HEK293 (cell line): ENCODE results near the gene CFAP46.

Experiments used
- CTCF ChIA-PET: fragments of 350-600 bp; formaldehyde crosslinking; extraction: SDS; loops from one replicate; lab custom pipeline; 2021; ENCODE audit warnings: antibody characterized with exemption; lab: Yijun Ruan, JAX
- POLR2A ChIA-PET: fragments of 300-600 bp; formaldehyde crosslinking; extraction: SDS; loops from one replicate; lab custom pipeline; 2020; ENCODE audit warnings: antibody characterized with exemption, inconsistent platforms; lab: Yijun Ruan, JAX
- H3K27ac ChIP-seq: fragments of 200-500 bp; sonication (Bioruptor generic); 2 replicates; pipeline ENCODE4 v1.5.1; 2014; ENCODE audit warnings: low read depth, low read length, control low read depth, inconsistent platforms; ENCODE audit errors: extremely low read depth
- H3K36me3 ChIP-seq, 2 experiments: fragments of 200-500 bp in 1 of 2; sonication (Bioruptor generic) in 1 of 2; 1 replicate in 1 of 2; 2 replicates in 1 of 2; pipeline ENCODE4 v1.5.1; 2014 to 2017; ENCODE audit warnings: inconsistent platforms in 2 of 2, low read length in 2 of 2; ENCODE audit not compliant: control insufficient read depth in 2 of 2, insufficient read depth in 1 of 2
- H3K4me1 ChIP-seq: fragments of 200-500 bp; sonication (Bioruptor generic); 2 replicates; pipeline ENCODE4 v1.5.1; 2014; ENCODE audit warnings: mild to moderate bottlenecking, low read length, inconsistent platforms; ENCODE audit not compliant: control insufficient read depth, insufficient read depth
- H3K4me3 ChIP-seq: 2 replicates; pipeline ENCODE4 v1.5.1; 2011; ENCODE audit warnings: low read depth, mild to moderate bottlenecking, control low read depth, low read length, moderate library complexity
- H3K9me3 ChIP-seq: fragments of 200-500 bp; sonication (Bioruptor generic); 2 replicates; pipeline ENCODE4 v1.5.1; 2014; ENCODE audit warnings: low read depth, low read length, inconsistent platforms; ENCODE audit not compliant: control insufficient read depth, insufficient read depth
- GLI4 ChIP-seq: fragments of 450-650 bp; formaldehyde crosslinking; IDR thresholded peaks from 2 replicates; pipeline ENCODE4 v1.5.1; 2016; ENCODE audit warnings: missing biosample characterization, missing genetic modification characterization
- REST ChIP-seq: fragments of 450-650 bp; formaldehyde crosslinking; IDR thresholded peaks from 2 replicates; pipeline ENCODE4 v1.5.1; 2016; ENCODE audit warnings: missing biosample characterization, missing genetic modification characterization
- TSHZ1 ChIP-seq: fragments of 450-650 bp; formaldehyde crosslinking; IDR thresholded peaks from 2 replicates; pipeline ENCODE4 v1.5.1; 2016; ENCODE audit warnings: missing biosample characterization, missing genetic modification characterization, borderline replicate concordance
- ZBTB17 ChIP-seq: fragments of 450-650 bp; formaldehyde crosslinking; IDR thresholded peaks from 2 replicates; pipeline ENCODE4 v1.5.1; 2016; ENCODE audit warnings: missing biosample characterization, missing genetic modification characterization
- ZNF121 ChIP-seq: fragments of 450-650 bp; formaldehyde crosslinking; IDR thresholded peaks from 2 replicates; pipeline ENCODE4 v1.5.1; 2016; ENCODE audit warnings: missing biosample characterization, missing genetic modification characterization
- ZNF16 ChIP-seq: fragments of 450-650 bp; formaldehyde crosslinking; IDR thresholded peaks from 2 replicates; pipeline ENCODE4 v1.5.1; 2016; ENCODE audit warnings: low read depth, missing biosample characterization, missing genetic modification characterization
- ZNF366 ChIP-seq: fragments of 450-650 bp; formaldehyde crosslinking; conservative IDR thresholded peaks from 2 replicates; pipeline ENCODE4 v1.5.1; 2016; ENCODE audit warnings: missing biosample characterization, missing genetic modification characterization
- ZNF433 ChIP-seq: fragments of 450-650 bp; formaldehyde crosslinking; IDR thresholded peaks from 2 replicates; pipeline ENCODE4 v1.5.1; 2016; ENCODE audit warnings: missing biosample characterization, missing genetic modification characterization, low read depth
- ZNF624 ChIP-seq: fragments of 450-650 bp; formaldehyde crosslinking; IDR thresholded peaks from 2 replicates; pipeline ENCODE4 v1.5.1; 2017; ENCODE audit warnings: missing biosample characterization, missing genetic modification characterization
- ZNF629 ChIP-seq: fragments of 450-650 bp; formaldehyde crosslinking; IDR thresholded peaks from 2 replicates; pipeline ENCODE4 v1.5.1; 2017; ENCODE audit warnings: missing biosample characterization, missing genetic modification characterization
- ZNF677 ChIP-seq: fragments of 450-650 bp; IDR thresholded peaks from 2 replicates; pipeline ENCODE4 v1.5.0; 2018; ENCODE audit warnings: missing biosample characterization, mild to moderate bottlenecking, missing genetic modification characterization, moderate library complexity
- ZSCAN30 ChIP-seq: fragments of 450-650 bp; IDR thresholded peaks from 2 replicates; pipeline ENCODE4 v1.5.1; 2018; ENCODE audit warnings: missing biosample characterization, mild to moderate bottlenecking, missing genetic modification characterization, moderate library complexity
- TF ChIP-seq, protein P1 (sequence below): fragments of 450-650 bp; formaldehyde crosslinking; IDR thresholded peaks from 2 replicates; pipeline ENCODE4 v1.5.1; 2016; ENCODE audit warnings: missing biosample characterization, missing genetic modification characterization
- TF ChIP-seq, protein P2 (sequence below): fragments of 450-650 bp; formaldehyde crosslinking; conservative IDR thresholded peaks from 2 replicates; pipeline ENCODE4 v1.5.1; 2016; ENCODE audit warnings: low read depth, missing biosample characterization, missing genetic modification characterization
- TF ChIP-seq, protein P3 (sequence below): fragments of 450-650 bp; formaldehyde crosslinking; IDR thresholded peaks from 2 replicates; pipeline ENCODE4 v1.5.1; 2017; ENCODE audit warnings: missing biosample characterization, missing genetic modification characterization

CFAP46 gene

DNA sequence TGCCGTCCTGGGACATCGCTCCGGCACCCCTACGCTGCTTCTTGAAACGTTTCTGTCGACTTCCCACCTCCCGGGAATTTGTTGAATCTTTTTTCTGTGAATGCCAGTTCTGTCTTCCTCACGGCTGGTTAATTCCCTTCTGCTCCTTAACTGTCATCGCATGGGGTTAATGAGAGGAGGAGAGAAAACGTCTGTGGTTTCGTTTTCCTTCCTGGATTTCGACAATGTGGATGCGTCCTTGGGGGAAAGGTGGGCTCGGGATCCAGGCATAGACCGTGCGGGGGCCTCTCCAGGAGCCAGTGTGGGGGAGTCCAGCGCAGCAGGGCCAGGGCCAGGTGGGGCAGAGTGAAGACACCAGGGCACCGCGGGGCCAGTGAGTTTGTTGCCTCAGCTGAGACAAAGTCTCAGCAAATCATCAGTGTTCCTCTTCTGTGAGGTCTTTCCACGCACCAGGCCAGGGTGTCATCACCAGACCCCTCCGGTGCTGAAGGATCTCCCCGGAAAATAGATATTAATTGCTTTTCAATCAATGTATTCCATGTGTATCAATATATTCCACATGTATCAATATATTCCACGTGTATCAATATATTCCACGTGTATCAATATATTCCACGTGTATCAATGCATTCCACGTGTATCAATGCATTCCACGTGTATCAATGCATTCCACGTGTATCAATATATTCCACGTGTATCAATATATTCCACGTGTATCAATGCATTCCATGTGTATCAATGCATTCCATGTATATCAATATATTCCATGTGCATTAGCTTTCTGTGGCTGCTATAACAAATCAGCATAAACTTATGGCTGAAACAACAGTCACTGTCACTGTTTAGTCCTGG is 33.7 kb upstream of the CFAP46 start (continued):
- TF ChIP-seq, protein P1, sequence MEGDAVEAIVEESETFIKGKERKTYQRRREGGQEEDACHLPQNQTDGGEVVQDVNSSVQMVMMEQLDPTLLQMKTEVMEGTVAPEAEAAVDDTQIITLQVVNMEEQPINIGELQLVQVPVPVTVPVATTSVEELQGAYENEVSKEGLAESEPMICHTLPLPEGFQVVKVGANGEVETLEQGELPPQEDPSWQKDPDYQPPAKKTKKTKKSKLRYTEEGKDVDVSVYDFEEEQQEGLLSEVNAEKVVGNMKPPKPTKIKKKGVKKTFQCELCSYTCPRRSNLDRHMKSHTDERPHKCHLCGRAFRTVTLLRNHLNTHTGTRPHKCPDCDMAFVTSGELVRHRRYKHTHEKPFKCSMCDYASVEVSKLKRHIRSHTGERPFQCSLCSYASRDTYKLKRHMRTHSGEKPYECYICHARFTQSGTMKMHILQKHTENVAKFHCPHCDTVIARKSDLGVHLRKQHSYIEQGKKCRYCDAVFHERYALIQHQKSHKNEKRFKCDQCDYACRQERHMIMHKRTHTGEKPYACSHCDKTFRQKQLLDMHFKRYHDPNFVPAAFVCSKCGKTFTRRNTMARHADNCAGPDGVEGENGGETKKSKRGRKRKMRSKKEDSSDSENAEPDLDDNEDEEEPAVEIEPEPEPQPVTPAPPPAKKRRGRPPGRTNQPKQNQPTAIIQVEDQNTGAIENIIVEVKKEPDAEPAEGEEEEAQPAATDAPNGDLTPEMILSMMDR: no peak
- TF ChIP-seq TSHZ1 (tag by site-specific recombination): no peak
- TF ChIP-seq REST (tag by site-specific recombination): no peak
- TF ChIP-seq ZNF121: no peak
- TF ChIP-seq ZNF677 (tag by site-specific recombination): no peak
- TF ChIP-seq, protein P2, sequence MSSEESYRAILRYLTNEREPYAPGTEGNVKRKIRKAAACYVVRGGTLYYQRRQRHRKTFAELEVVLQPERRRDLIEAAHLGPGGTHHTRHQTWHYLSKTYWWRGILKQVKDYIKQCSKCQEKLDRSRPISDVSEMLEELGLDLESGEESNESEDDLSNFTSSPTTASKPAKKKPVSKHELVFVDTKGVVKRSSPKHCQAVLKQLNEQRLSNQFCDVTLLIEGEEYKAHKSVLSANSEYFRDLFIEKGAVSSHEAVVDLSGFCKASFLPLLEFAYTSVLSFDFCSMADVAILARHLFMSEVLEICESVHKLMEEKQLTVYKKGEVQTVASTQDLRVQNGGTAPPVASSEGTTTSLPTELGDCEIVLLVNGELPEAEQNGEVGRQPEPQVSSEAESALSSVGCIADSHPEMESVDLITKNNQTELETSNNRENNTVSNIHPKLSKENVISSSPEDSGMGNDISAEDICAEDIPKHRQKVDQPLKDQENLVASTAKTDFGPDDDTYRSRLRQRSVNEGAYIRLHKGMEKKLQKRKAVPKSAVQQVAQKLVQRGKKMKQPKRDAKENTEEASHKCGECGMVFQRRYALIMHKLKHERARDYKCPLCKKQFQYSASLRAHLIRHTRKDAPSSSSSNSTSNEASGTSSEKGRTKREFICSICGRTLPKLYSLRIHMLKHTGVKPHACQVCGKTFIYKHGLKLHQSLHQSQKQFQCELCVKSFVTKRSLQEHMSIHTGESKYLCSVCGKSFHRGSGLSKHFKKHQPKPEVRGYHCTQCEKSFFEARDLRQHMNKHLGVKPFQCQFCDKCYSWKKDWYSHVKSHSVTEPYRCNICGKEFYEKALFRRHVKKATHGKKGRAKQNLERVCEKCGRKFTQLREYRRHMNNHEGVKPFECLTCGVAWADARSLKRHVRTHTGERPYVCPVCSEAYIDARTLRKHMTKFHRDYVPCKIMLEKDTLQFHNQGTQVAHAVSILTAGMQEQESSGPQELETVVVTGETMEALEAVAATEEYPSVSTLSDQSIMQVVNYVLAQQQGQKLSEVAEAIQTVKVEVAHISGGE (tag by site-specific recombination): no peak

DNA sequence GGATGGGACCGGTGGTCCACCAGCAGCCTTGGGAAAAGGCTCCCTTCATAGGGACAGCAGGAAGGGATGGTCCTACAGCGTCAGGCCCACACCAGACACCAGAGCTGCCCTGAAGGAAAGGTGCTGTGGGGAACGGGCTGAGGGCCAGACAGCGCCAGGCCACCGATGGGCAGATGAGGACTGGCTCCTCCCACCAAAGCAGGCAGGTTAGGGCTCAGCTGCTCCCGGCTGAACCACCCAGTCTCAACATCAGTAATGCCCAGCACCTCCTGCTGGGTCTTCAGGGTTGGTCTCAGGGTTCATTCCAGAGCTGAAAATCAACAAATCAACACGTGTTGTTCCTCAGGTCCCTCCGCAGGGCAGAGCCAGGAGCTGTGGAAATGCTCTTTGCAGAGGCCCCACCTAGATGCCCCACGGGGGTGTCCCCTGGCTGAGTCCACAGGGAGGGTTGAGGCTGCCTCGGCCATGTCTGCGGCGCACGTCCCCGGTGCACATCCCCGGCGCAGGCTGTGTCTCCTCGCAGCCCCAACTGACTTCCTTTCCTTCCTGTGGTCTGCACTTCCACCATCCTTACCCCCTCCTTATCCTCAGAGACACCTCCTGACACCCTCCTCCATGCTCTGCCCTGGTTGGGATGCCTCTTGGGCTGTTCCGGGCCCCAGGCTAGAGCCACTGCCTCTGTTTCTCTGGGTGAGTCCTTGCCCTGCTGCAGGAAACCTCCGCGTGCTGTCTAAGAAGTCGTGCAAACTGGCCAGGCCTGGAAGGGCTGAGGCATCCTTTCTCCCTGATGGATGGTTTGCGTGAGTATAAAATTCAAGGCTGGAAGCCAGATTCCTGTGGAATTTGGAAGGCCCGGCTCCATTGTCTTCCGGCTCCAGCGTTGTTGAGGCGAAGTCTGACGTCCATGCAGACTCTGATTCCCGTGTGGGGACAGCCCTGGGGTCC is 32.8 kb upstream of the CFAP46 start:
- ChIA-PET POLR2A (no interaction called here), CTCF (no interaction called here)
- H3K27ac ChIP-seq: no peak overlapping the region
- H3K9me3 ChIP-seq: no peaks in the 10 kb centered on the region
- H3K36me3 ChIP-seq: no peaks in the 10 kb centered on the region
- H3K4me3 ChIP-seq: no peak overlapping the region
- no peaks in the 10 kb centered on the region for H3K4me1 ChIP-seq
- TF ChIP-seq TSHZ1 (tag by site-specific recombination) (no peak), ZSCAN30 (no peak), ZNF16 (tag by site-specific recombination) (no peak), ZNF629 (tag by site-specific recombination) (no peak), ZBTB17 (no peak), GLI4 (tag by site-specific recombination) (no peak), ZNF433 (tag by site-specific recombination) (no peak), ZNF624 (tag by site-specific recombination) (no peak), ZNF366 (tag by site-specific recombination) (no peak)
- TF ChIP-seq, protein P3, sequence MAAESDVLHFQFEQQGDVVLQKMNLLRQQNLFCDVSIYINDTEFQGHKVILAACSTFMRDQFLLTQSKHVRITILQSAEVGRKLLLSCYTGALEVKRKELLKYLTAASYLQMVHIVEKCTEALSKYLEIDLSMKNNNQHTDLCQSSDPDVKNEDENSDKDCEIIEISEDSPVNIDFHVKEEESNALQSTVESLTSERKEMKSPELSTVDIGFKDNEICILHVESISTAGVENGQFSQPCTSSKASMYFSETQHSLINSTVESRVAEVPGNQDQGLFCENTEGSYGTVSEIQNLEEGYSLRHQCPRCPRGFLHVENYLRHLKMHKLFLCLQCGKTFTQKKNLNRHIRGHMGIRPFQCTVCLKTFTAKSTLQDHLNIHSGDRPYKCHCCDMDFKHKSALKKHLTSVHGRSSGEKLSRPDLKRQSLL (tag by site-specific recombination): no peak
